Suprapubic skin (tissue), 3 donors: ENCODE data around the gene MARS1.

Experiments
- POLR2A ChIP-seq, 2 donors: fragments of 450-650 bp; IDR thresholded peaks; one replicate each; pipeline ENCODE4 v1.6.1; 2017; ENCODE audit warnings: antibody characterized with exemption in 2 of 2, mild to moderate bottlenecking in 2 of 2, moderate library complexity in 2 of 2
- TF ChIP-seq, protein P1 (sequence below), 2 donors: fragments of 200-600 bp in 1 of 2; fragments of 450-650 bp in 1 of 2; sonication (generic) in 1 of 2; IDR thresholded peaks; one replicate each; pipeline ENCODE4 v1.5.1; 2016 to 2019; ENCODE audit warnings: antibody characterized with exemption in 2 of 2, mild to moderate bottlenecking in 1 of 2, moderate library complexity in 1 of 2

DNA sequence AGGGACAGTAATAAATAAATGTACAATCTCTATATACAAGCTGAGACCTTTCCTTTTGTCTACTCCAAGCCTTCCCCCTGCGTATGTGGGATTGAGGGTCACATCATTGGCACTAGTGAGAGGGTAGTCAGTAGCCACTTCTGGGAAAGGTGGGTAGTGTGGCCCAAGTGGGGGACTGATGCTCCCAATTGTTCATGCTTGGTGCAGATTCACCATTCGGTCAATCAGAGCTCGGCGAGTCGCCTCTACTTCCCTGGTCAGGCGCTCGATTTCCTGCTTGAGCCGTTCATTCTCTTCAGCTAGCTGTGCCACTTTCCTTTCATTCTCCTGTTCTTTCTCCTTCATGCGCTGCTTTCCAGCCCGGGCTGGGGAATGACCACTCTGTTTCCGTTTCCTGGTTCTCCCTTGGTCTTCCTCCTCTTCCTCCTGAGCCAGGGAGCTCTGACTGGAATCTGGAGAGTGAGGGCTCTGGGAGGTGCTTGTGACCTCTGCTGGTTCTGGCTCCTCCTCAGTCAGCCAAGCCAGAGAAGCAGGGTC lies 28.8 kb downstream of the MARS1 start:
- no peak for TF ChIP-seq POLR2A (IDR thresholded peaks at IDR 0.05)
- TF ChIP-seq, protein P1, sequence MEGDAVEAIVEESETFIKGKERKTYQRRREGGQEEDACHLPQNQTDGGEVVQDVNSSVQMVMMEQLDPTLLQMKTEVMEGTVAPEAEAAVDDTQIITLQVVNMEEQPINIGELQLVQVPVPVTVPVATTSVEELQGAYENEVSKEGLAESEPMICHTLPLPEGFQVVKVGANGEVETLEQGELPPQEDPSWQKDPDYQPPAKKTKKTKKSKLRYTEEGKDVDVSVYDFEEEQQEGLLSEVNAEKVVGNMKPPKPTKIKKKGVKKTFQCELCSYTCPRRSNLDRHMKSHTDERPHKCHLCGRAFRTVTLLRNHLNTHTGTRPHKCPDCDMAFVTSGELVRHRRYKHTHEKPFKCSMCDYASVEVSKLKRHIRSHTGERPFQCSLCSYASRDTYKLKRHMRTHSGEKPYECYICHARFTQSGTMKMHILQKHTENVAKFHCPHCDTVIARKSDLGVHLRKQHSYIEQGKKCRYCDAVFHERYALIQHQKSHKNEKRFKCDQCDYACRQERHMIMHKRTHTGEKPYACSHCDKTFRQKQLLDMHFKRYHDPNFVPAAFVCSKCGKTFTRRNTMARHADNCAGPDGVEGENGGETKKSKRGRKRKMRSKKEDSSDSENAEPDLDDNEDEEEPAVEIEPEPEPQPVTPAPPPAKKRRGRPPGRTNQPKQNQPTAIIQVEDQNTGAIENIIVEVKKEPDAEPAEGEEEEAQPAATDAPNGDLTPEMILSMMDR (IDR thresholded peaks at IDR 0.05) = no peak
